Measurements from ENCODE around the gene DCC. TPM values are rescaled to one million over a fixed set of nuclear protein-coding genes. Genes with fewer than 3 reads are reported as not detected.

Gene DCC
- total and polyA plus RNA-seq, 2 donors (not counting 1 experiment from before 2014, with no cell fraction given): not detected

DNA sequence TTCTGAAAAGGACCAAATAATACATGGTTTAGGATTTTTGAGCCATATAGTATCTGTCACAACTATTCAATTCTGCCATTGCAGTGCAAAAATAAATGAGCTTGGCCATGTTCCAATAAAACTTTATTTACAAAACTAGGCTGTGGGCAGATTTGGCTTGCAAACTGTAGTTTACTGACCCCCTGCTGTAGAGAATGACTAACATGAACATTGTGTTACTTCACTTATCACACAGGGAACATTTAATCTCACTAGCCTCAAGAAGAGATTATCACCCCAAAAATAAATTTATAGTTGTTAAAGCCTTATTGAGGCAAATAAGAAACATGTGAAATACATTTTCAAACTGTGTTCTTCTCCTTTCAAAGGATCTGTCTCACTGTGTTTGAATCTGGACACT, 1118.3 kb downstream of the DCC start:
- Mint-ChIP-seq H3K27me3 (no peaks in the 10 kb centered on the region), H3K27ac (no peak overlapping the region)
- intact Hi-C loops (cut with micrococcal nuclease): no loop called here

DNA sequence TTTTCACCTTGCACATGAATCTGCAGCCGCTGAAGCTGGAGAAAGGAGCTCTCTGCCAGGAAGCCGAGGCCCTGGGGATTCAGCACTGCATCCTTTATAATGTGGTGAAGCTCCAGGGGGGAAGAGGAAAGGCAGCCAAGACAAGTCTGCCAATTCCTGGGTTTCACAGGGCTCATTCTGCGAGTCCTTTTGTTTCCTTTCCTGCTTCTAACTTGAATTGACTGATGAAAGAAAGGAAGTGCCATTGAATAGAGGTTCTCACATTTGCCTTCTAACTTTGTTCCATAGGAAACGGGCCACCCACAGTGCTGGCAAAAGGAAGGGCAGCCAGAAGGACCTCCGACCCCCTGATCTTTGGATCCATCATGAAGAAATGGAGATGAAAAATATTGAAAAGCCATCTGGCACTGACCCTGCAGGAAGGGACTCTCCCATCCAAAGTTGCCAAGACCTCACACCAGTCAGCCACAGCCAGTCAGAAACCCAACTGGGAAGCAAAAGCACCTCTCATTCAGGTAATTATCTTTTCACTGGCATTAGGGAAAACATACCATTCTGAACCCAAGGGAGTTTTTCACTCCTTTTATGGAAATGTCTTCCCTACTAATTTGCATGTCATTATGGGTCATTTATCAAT, 1119.1 kb downstream of the DCC start:
- H3K27ac ChIP-seq (ENCODE audit: low read length in 2 of 2): no peak overlapping the region
- H3K9me3 ChIP-seq (ENCODE audit: control extremely low read depth in 1 of 3, control insufficient read depth in 2 of 3, insufficient read depth in 1 of 3, low read length in 2 of 3): peaks cover 0 to 6% (median 0%) of the 10 kb centered on the region in 3 donors
- no peaks in the 10 kb centered on the region for H4K20me1 ChIP-seq (ENCODE audit: control insufficient read depth, insufficient read depth, low read length, poor library complexity, severe bottlenecking)
- TF ChIP-seq EZH2 (IDR thresholded peaks at IDR 0.05; ENCODE audit: borderline replicate concordance, insufficient read depth, low read depth, low read length, poor library complexity, severe bottlenecking): no peak
- TF ChIP-seq, protein P1, sequence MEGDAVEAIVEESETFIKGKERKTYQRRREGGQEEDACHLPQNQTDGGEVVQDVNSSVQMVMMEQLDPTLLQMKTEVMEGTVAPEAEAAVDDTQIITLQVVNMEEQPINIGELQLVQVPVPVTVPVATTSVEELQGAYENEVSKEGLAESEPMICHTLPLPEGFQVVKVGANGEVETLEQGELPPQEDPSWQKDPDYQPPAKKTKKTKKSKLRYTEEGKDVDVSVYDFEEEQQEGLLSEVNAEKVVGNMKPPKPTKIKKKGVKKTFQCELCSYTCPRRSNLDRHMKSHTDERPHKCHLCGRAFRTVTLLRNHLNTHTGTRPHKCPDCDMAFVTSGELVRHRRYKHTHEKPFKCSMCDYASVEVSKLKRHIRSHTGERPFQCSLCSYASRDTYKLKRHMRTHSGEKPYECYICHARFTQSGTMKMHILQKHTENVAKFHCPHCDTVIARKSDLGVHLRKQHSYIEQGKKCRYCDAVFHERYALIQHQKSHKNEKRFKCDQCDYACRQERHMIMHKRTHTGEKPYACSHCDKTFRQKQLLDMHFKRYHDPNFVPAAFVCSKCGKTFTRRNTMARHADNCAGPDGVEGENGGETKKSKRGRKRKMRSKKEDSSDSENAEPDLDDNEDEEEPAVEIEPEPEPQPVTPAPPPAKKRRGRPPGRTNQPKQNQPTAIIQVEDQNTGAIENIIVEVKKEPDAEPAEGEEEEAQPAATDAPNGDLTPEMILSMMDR (IDR thresholded peaks at IDR 0.05): no peak
- no peaks in the 10 kb centered on the region for H3K27me3 ChIP-seq (replicated peaks in 1 of 4; ENCODE audit: control extremely low read depth in 1 of 4, control insufficient read depth in 3 of 4, insufficient read depth in 4 of 4, low read length in 3 of 4)
- Mint-ChIP-seq H3K27ac (no peak overlapping the region), H3K4me3 (no peak overlapping the region), H3K4me1 (no peaks in the 10 kb centered on the region), H3K27me3 (no peaks in the 10 kb centered on the region), H3K9me3 (ENCODE audit: insufficient read depth) (no peaks in the 10 kb centered on the region)
- H3K36me3 ChIP-seq (replicated peaks in 1 of 2; ENCODE audit: control extremely low read depth in 1 of 2, control insufficient read depth in 1 of 2, extremely low read depth in 1 of 2, insufficient read depth in 2 of 2, low read length in 1 of 2): no peaks in the 10 kb centered on the region
- H2AFZ ChIP-seq (ENCODE audit: insufficient read depth, low read depth, low read length, poor library complexity, severe bottlenecking): no peak overlapping the region
- H3K4me2 ChIP-seq (replicated peaks; ENCODE audit: low read depth, low read length, poor library complexity, severe bottlenecking): no peak overlapping the region
- H3K79me2 ChIP-seq (ENCODE audit: control insufficient read depth, insufficient read depth, low read length): no peaks in the 10 kb centered on the region
- ChIA-PET CTCF (no interaction called here), POLR2A (no interaction called here)
- H3K4me1 ChIP-seq (ENCODE audit: control insufficient read depth in 2 of 2, insufficient read depth in 2 of 2, low read length in 2 of 2): no peaks in the 10 kb centered on the region
- no peak overlapping the region for H3K9ac ChIP-seq (ENCODE audit: low read length)
- DNase-seq (no peak), ATAC-seq (ENCODE audit: low read depth) (no peak)
- no peak overlapping the region for H3K4me3 ChIP-seq (ENCODE audit: control extremely low read depth in 1 of 5, extremely low read depth in 1 of 5, insufficient read depth in 1 of 5, low read depth in 2 of 5, low read length in 4 of 5)
- intact Hi-C loops (cut with micrococcal nuclease): no loop called here
- 6% methylated on average over 2 of the region's 5 CpGs for WGBS (ENCODE audit: insufficient coverage)

More for the DNA sequence above, 1118.3 kb downstream of the DCC start:
- no peaks in the 10 kb centered on the region for H3K79me2 ChIP-seq (ENCODE audit: control insufficient read depth, insufficient read depth, low read length)
- no peaks in the 10 kb centered on the region for H4K20me1 ChIP-seq (ENCODE audit: control insufficient read depth, insufficient read depth, low read length, poor library complexity, severe bottlenecking)
- H3K4me3 ChIP-seq (ENCODE audit: control extremely low read depth in 1 of 5, extremely low read depth in 1 of 5, insufficient read depth in 1 of 5, low read depth in 2 of 5, low read length in 4 of 5): no peak overlapping the region
- no peaks in the 10 kb centered on the region for H3K4me1 ChIP-seq (ENCODE audit: control insufficient read depth in 2 of 2, insufficient read depth in 2 of 2, low read length in 2 of 2)
- H3K27me3 ChIP-seq (replicated peaks in 1 of 4; ENCODE audit: control extremely low read depth in 1 of 4, control insufficient read depth in 3 of 4, insufficient read depth in 4 of 4, low read length in 3 of 4): no peaks in the 10 kb centered on the region
- Mint-ChIP-seq H3K9me3 (ENCODE audit: insufficient read depth) (no peaks in the 10 kb centered on the region), H3K4me1 (no peaks in the 10 kb centered on the region), H3K4me3 (no peak overlapping the region)
- ChIA-PET POLR2A (no interaction called here), CTCF (no interaction called here)
- no peak overlapping the region for H3K27ac ChIP-seq (ENCODE audit: low read length in 2 of 2)
- DNase-seq (no peak), ATAC-seq (ENCODE audit: low read depth) (no peak)
- no peak overlapping the region for H2AFZ ChIP-seq (ENCODE audit: insufficient read depth, low read depth, low read length, poor library complexity, severe bottlenecking)
- no peak overlapping the region for H3K4me2 ChIP-seq (replicated peaks; ENCODE audit: low read depth, low read length, poor library complexity, severe bottlenecking)
- no peak overlapping the region for H3K9ac ChIP-seq (ENCODE audit: low read length)
- peaks cover 0 to 6% (median 0%) of the 10 kb centered on the region in 3 donors for H3K9me3 ChIP-seq (ENCODE audit: control extremely low read depth in 1 of 3, control insufficient read depth in 2 of 3, insufficient read depth in 1 of 3, low read length in 2 of 3)
- H3K36me3 ChIP-seq (replicated peaks in 1 of 2; ENCODE audit: control extremely low read depth in 1 of 2, control insufficient read depth in 1 of 2, extremely low read depth in 1 of 2, insufficient read depth in 2 of 2, low read length in 1 of 2): no peaks in the 10 kb centered on the region
- TF ChIP-seq, protein P1 (IDR thresholded peaks at IDR 0.05): no peak
- no peak for TF ChIP-seq EZH2 (IDR thresholded peaks at IDR 0.05; ENCODE audit: borderline replicate concordance, insufficient read depth, low read depth, low read length, poor library complexity, severe bottlenecking)

All from B cell (primary cell).